Lower leg skin (tissue), 3 donors: ENCODE data around the gene PAK5.

ENCODE experiments used
- POLR2A ChIP-seq, 2 donors: fragments of 450-650 bp; IDR thresholded peaks; one replicate each; pipeline ENCODE4 v1.6.1; 2016 to 2017; ENCODE audit warnings: antibody characterized with exemption in 2 of 2, mild to moderate bottlenecking in 1 of 2, moderate library complexity in 1 of 2
- TF ChIP-seq, protein P1 (sequence below), 3 donors: fragments of 450-650 bp; IDR thresholded peaks; one replicate each; pipeline ENCODE4 v1.5.1; 2016; ENCODE audit warnings: antibody characterized with exemption in 3 of 3, mild to moderate bottlenecking in 3 of 3, moderate library complexity in 2 of 3

DNA sequence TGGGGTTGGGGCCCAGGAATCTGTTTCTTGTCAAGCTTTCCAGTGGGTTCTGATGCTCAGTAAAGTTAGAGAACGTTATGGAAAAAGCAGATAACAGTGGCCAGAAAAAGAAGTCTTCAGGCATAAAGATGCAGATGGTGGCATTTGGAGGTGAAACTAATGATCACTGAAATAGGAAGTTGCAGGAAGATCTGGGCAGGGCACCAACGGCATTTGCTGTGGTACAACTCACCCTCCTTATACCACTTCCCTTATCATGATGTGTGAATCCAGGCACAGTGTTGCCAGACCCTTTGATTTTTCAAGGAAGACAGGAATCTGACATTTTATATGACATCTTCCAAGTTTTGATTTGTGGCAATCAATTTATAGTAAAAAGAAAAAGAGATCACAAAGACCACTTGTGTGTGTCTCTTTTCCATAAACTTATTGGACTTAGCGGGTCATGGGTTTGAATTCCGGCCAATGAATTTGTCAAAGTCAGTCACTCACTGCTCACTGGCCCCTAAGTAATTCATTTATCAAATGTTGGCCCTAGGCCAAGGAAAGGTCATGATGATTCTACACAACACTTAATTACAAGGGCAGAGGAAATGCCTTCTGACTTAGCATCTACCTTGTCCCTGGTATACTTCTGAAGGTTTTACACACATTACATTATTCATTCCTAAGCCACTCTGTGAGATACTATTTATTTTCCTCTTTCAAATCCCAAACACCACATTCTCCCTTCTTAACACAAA lies 286.9 kb downstream of the PAK5 start:
- no peak for TF ChIP-seq POLR2A (IDR thresholded peaks at IDR 0.05)
- TF ChIP-seq, protein P1, sequence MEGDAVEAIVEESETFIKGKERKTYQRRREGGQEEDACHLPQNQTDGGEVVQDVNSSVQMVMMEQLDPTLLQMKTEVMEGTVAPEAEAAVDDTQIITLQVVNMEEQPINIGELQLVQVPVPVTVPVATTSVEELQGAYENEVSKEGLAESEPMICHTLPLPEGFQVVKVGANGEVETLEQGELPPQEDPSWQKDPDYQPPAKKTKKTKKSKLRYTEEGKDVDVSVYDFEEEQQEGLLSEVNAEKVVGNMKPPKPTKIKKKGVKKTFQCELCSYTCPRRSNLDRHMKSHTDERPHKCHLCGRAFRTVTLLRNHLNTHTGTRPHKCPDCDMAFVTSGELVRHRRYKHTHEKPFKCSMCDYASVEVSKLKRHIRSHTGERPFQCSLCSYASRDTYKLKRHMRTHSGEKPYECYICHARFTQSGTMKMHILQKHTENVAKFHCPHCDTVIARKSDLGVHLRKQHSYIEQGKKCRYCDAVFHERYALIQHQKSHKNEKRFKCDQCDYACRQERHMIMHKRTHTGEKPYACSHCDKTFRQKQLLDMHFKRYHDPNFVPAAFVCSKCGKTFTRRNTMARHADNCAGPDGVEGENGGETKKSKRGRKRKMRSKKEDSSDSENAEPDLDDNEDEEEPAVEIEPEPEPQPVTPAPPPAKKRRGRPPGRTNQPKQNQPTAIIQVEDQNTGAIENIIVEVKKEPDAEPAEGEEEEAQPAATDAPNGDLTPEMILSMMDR (IDR thresholded peaks at IDR 0.05) = no peak
